NCI-H146 (cell line): Measurements from ENCODE around the gene AGBL4.

Experiments used
- DNase-seq: peaks from one replicate; lab custom pipeline; 2025; lab: John Stamatoyannopoulos, UW

The AGBL4 gene

GRCh38 chr1:48943393-48943792, 1080.4 kb downstream of the AGBL4 start:
- no peak for DNase-seq

- no peak for DNase-seq
Observed at GRCh38 chr1:48940962-48941732, 1082.6 kb downstream of the AGBL4 start.

- no peak for DNase-seq
Observed at GRCh38 chr1:48940354-48940753, 1083.4 kb downstream of the AGBL4 start.

GRCh38 chr1:48939828-48940227, 1083.9 kb downstream of the AGBL4 start:
- DNase-seq: no peak

GRCh38 chr1:48939042-48939441, 1084.7 kb downstream of the AGBL4 start:
- DNase-seq: no peak

- DNase-seq: no peak
Observed at GRCh38 chr1:48937732-48938131, 1086.0 kb downstream of the AGBL4 start.

GRCh38 chr1:48936436-48936835, 1087.3 kb downstream of the AGBL4 start:
- no peak for DNase-seq

- no peak for DNase-seq
Observed at GRCh38 chr1:48932366-48932765, 1091.4 kb downstream of the AGBL4 start.

- DNase-seq: no peak
Observed at GRCh38 chr1:48931506-48932192, 1092.1 kb downstream of the AGBL4 start.

GRCh38 chr1:48930011-48930410, 1093.7 kb downstream of the AGBL4 start:
- DNase-seq: no peak

- no peak for DNase-seq
Observed at GRCh38 chr1:48924099-48924498, 1099.7 kb downstream of the AGBL4 start.

- DNase-seq: no peak
Observed at GRCh38 chr1:48923116-48923515, 1100.6 kb downstream of the AGBL4 start.

GRCh38 chr1:48920851-48921250, 1102.9 kb downstream of the AGBL4 start:
- DNase-seq: no peak

- DNase-seq: peak; percentile 73
Observed at GRCh38 chr1:48917901-48918603, 1105.7 kb downstream of the AGBL4 start.

- DNase-seq: no peak
Observed at GRCh38 chr1:48917070-48917454, 1106.7 kb downstream of the AGBL4 start.

- peak; percentile 54 for DNase-seq
Observed at GRCh38 chr1:48916130-48917069, 1107.4 kb downstream of the AGBL4 start.

- DNase-seq: no peak
Observed at GRCh38 chr1:48908606-48909005, 1115.1 kb downstream of the AGBL4 start.

- no peak for DNase-seq
Observed at GRCh38 chr1:48906729-48907128, 1117.0 kb downstream of the AGBL4 start.

- DNase-seq: no peak
Observed at GRCh38 chr1:48906164-48906563, 1117.6 kb downstream of the AGBL4 start.

GRCh38 chr1:48903291-48903690, 1120.5 kb downstream of the AGBL4 start:
- no peak for DNase-seq

- no peak for DNase-seq
Observed at GRCh38 chr1:48898894-48899293, 1124.9 kb downstream of the AGBL4 start.

GRCh38 chr1:48889615-48890014, 1134.1 kb downstream of the AGBL4 start:
- DNase-seq: no peak
